ENCODE results near the gene POTEI.
"Not testable (repeated sequence)": the region's sequence is repeated elsewhere in the genome, so short reads cannot be mapped to it uniquely, and the experiment has no call there.

- TF ChIP-seq POLR2A, POLR2AphosphoS5 (IDR thresholded peaks at IDR 0.05; ENCODE audit: low read depth, low read length): not testable (repeated sequence)
Measured at GRCh38 chr2:130511747-130512451, 2.8 kb upstream of the POTEI start.

Measured in GM12892 (cell line).